ENCODE measurements around the gene SINHCAF.

The SINHCAF gene

DNA sequence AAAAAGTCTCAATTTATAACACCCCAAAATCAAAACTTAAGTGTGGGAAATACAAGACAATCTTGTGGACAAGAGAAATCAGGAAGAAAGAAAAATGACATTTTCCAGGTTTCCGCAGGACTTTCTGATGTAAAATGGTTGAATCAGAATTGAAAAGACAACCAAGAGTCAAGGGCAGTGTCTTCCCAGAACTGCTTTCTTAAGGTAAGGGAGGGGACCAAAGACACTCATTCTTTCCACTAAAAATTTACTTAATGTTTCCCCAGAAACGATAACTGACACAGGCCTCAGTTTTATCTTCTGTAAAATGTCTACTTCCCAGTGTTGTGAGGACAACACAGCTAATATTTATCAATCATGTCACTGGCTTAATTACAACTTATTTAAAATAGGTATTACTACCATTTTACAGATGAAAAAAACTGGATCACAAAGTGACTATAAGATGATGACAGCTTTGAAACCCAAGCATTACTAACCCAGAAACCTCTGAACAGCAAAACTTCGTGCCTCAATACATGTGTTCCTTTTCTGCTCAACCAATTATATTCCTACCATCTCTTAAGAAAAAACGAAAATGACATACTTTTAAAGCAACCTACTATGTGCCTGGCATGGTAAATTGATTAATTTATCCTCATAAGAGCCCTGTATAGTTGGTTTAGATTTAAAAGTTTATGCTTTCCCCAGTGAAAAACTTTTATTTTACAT, 4.6 kb downstream of the SINHCAF start:
- no peak overlapping the region for H3K27ac ChIP-seq
- no peak for TF ChIP-seq ZFX (IDR thresholded peaks at IDR 0.05; ENCODE audit: borderline replicate concordance)
- TF ChIP-seq, protein P1, sequence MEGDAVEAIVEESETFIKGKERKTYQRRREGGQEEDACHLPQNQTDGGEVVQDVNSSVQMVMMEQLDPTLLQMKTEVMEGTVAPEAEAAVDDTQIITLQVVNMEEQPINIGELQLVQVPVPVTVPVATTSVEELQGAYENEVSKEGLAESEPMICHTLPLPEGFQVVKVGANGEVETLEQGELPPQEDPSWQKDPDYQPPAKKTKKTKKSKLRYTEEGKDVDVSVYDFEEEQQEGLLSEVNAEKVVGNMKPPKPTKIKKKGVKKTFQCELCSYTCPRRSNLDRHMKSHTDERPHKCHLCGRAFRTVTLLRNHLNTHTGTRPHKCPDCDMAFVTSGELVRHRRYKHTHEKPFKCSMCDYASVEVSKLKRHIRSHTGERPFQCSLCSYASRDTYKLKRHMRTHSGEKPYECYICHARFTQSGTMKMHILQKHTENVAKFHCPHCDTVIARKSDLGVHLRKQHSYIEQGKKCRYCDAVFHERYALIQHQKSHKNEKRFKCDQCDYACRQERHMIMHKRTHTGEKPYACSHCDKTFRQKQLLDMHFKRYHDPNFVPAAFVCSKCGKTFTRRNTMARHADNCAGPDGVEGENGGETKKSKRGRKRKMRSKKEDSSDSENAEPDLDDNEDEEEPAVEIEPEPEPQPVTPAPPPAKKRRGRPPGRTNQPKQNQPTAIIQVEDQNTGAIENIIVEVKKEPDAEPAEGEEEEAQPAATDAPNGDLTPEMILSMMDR (IDR thresholded peaks at IDR 0.05): no peak

GRCh38 chr12:31318657-31319269, 7.2 kb downstream of the SINHCAF start:
- no peak overlapping the region for H3K27ac ChIP-seq
- TF ChIP-seq, protein P1 (IDR thresholded peaks at IDR 0.05): no peak
- TF ChIP-seq ZFX (IDR thresholded peaks at IDR 0.05; ENCODE audit: borderline replicate concordance): no peak

DNA sequence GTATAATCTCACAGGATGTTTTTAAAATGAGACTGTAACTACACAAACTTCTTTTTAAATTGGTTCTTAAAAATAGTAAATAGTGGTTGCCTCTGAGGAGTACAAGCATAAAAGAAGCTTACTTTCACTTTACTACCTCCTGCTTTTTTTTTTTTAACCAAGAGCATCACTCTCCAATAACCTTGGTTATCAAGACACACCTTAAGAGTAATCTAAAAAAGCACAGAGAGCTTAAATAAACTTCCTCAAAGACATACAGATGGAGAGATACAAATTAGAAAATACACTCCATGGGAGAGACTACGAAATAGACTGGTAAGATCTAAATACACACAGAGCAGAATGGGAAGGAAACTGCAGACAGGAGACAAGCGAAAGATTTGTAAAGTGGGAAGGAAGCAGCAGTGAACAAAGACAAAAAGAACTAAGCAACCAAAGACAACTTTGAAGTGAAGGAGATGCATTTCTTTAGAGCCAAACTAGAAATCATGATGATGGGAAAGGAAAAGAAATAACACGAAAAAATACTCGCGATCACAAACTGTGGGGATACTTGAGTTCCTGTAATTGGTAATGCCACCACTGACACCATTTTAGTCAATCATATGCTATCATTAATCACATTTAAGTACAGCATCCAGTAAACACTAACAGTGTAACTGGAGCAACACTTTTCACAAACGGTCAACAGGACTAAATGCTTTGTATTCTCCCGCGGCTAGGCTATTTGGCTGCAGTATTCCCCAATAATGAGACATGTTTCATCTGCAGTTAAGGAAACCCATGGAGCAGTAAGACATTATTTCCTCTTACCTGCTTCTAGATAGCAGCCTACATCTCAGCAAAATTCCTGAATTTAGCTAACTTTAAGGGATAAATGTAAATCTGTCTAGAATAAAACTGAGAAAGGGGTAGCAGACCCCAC, 8.2 kb downstream of the SINHCAF start:
- TF ChIP-seq, protein P1 (IDR thresholded peaks at IDR 0.05): no peak
- TF ChIP-seq ZFX (IDR thresholded peaks at IDR 0.05; ENCODE audit: borderline replicate concordance): no peak
- no peak overlapping the region for H3K27ac ChIP-seq

- no peak overlapping the region for H3K27ac ChIP-seq
- TF ChIP-seq, protein P1 (IDR thresholded peaks at IDR 0.05): no peak
- no peak for TF ChIP-seq ZFX (IDR thresholded peaks at IDR 0.05; ENCODE audit: borderline replicate concordance)
Measured at GRCh38 chr12:31316891-31317290, 9.1 kb downstream of the SINHCAF start.

DNA sequence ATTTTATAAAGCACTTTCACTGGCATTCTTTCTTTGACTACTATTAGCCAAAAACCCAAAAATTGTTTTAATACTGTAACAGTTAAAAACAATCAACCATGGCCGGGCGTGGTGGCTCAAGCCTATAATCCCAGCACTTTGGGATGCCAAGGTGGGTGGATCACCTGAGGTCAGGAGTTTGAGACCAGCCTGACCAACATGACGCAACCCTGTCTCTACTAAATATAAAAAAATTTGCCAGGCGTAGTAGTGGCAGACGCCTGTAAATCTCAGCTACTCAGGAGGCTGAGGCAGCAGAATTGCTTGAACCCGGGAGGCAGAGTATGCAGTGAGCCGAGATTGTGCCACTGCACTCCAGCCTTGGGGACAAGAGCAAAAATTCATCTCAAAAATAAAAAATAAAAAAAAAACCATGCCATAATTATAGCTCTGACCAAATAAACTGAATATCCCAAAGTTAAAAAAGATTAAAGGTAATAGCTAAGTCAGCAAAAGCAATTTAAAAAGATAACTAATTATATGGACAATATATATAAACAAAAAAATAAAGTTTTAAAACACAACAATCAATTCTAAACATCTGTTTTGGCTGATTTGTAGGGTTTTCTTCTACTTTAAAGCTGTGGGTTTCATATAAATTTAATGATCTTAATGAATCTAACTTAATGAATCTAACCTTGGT, 10.0 kb downstream of the SINHCAF start:
- TF ChIP-seq, protein P1 (IDR thresholded peaks at IDR 0.05): no peak
- no peak for TF ChIP-seq ZFX (IDR thresholded peaks at IDR 0.05; ENCODE audit: borderline replicate concordance)
- H3K27ac ChIP-seq: no peak overlapping the region

GRCh38 chr12:31315044-31315715, 10.8 kb downstream of the SINHCAF start:
- TF ChIP-seq ZFX (IDR thresholded peaks at IDR 0.05; ENCODE audit: borderline replicate concordance): no peak
- TF ChIP-seq, protein P1 (IDR thresholded peaks at IDR 0.05): no peak
- no peak overlapping the region for H3K27ac ChIP-seq
